Panc1 (cell line): ENCODE data around the gene SLC25A45. TPM values are rescaled to one million over a fixed set of nuclear protein-coding genes. Genes with fewer than 3 reads are reported as not detected.
A peak's percentile ranks its signal among the peaks of the same experiment; 100 is the strongest.

Source experiments
- ATAC-seq: fragments of 200-7000 bp; cut with Tn5 transposase; 2 replicates; pipeline ENCODE4 v1.9.1; 2020; ENCODE audit warnings: mild to moderate bottlenecking, moderate library complexity
- BruUV-seq: library from RNA; stranded (reverse); fragments of 400-500 nt; replicated peaks from 2 replicates; lab custom pipeline; 2021; lab: Mats Ljungman, UMichigan
- CTCF ChIA-PET: fragments of 300-600 bp; sonication (Branson Sonifier 250); formaldehyde crosslinking; loops from one replicate; lab custom pipeline; 2022; ENCODE audit warnings: antibody characterized with exemption; lab: Charles Lee
- POLR2A ChIA-PET: fragments of 300-600 bp; sonication (Branson Sonifier 250); formaldehyde crosslinking; loops from one replicate; lab custom pipeline; 2022; ENCODE audit warnings: antibody characterized with exemption; lab: Charles Lee
- DNase-seq: peaks from one replicate; pipeline ENCODE4 v3.0.0-alpha.2; 2010; ENCODE audit warnings: low read depth, low spot score
- H3K27ac ChIP-seq: 2 replicates; pipeline ENCODE4 v1.5.1; 2011; ENCODE audit warnings: mild to moderate bottlenecking, low read length, inconsistent platforms
- H3K27me3 ChIP-seq: fragments of 200-500 bp; sonication (Bioruptor generic); 2 replicates; pipeline ENCODE4 v1.6.0; 2014; ENCODE audit warnings: low read length, inconsistent platforms; ENCODE audit not compliant: control insufficient read depth, insufficient read depth
- H3K36me3 ChIP-seq: fragments of 200-500 bp; sonication (Bioruptor generic); 2 replicates; pipeline ENCODE4 v1.5.1; 2014; ENCODE audit warnings: inconsistent platforms, mild to moderate bottlenecking, low read length, moderate library complexity; ENCODE audit not compliant: control insufficient read depth, insufficient read depth
- H3K4me1 ChIP-seq: 2 replicates; pipeline ENCODE4 v1.5.1; 2011; ENCODE audit warnings: inconsistent platforms, mild to moderate bottlenecking, low read length, moderate library complexity; ENCODE audit not compliant: control insufficient read depth, insufficient read depth
- H3K4me3 ChIP-seq, 2 experiments: 2 replicates each; pipeline ENCODE4 v1.5.1; 2011 to 2012; ENCODE audit warnings: low read depth in 2 of 2, low read length in 2 of 2, mild to moderate bottlenecking in 2 of 2, inconsistent platforms in 1 of 2, moderate library complexity in 1 of 2
- H3K9me3 ChIP-seq: fragments of 200-500 bp; sonication (Bioruptor generic); 2 replicates; pipeline ENCODE4 v1.5.1; 2014; ENCODE audit warnings: low read depth, mild to moderate bottlenecking, inconsistent platforms, low read length, moderate library complexity; ENCODE audit not compliant: control insufficient read depth, insufficient read depth
- CTCF ChIP-seq: fragments of 450-650 bp; IDR thresholded peaks from 2 replicates; pipeline ENCODE4 v1.5.1; 2017; ENCODE audit warnings: mild to moderate bottlenecking
- POLR2AphosphoS5 ChIP-seq: IDR thresholded peaks from 2 replicates; pipeline ENCODE4 v1.6.1; 2012; ENCODE audit warnings: mild to moderate bottlenecking, low read depth, low read length, moderate library complexity
- REST ChIP-seq, 2 experiments: IDR thresholded peaks; 2 replicates each; pipeline ENCODE4 v1.6.1; 2011 to 2012; ENCODE audit warnings: low read depth in 2 of 2, control low read depth in 1 of 2, low read length in 1 of 2, mild to moderate bottlenecking in 1 of 2, moderate library complexity in 1 of 2; ENCODE audit not compliant: insufficient read depth in 1 of 2
- SIN3A ChIP-seq: IDR thresholded peaks from 2 replicates; pipeline ENCODE4 v1.6.1; 2012; ENCODE audit warnings: low read depth, mild to moderate bottlenecking, low read length, moderate library complexity, borderline replicate concordance; ENCODE audit not compliant: insufficient read depth
- TCF7L2 ChIP-seq: IDR thresholded peaks from 2 replicates; pipeline ENCODE4 v1.6.1; 2011; ENCODE audit warnings: mild to moderate bottlenecking, low read depth, low read length, inconsistent platforms
- in situ Hi-C: cut with HindIII; loops from 2 replicates; pipeline ENCODE4 v1.10.0; 2016; ENCODE audit warnings: low sequenced_read_pairs, low pct_unique_long_range_greater_than_20kb
- intact Hi-C: fragments of 100-400 bp; cut with micrococcal nuclease; formaldehyde crosslinking; loops from one replicate; pipeline ENCODE4 v1.10.0; 2022; ENCODE audit not compliant: unreplicated experiment
- total RNA-seq: library from RNA; stranded (reverse); gene quantifications from one replicate; pipeline ENCODE4 v1.2.1, GENCODE V29; 2021; ENCODE audit not compliant: unreplicated experiment

SLC25A45 gene
- total RNA-seq, 1 experiment from 2014 or later: 9.8 TPM

- Histone ChIP-seq H3K27ac (peak overlapping the region; percentile 100), H3K4me1 (peaks cover 56% of the 10 kb centered on the region), H3K9me3 (no peaks in the 10 kb centered on the region), H3K4me3 (peak overlapping the region; percentile 91 to 99), H3K27me3 (no peaks in the 10 kb centered on the region), H3K36me3 (peaks cover 25% of the 10 kb centered on the region)
- DNase-seq: no peak
- TF ChIP-seq TCF7L2: no peak; the same call in 1 of the 2 replicates
- peak; percentile 47; the same call in 1 of the 2 replicates for TF ChIP-seq SIN3A
- no peak for TF ChIP-seq CTCF
- no peak for TF ChIP-seq REST (IDR thresholded peaks at IDR 0.05; ENCODE audit: insufficient read depth in 1 of 2, low read depth in 2 of 2, low read length in 1 of 2)
- peak; percentile 59 for TF ChIP-seq POLR2AphosphoS5
- intact Hi-C loops (no loop called here), in situ Hi-C loops (no loop called here)
- ChIA-PET POLR2A (interaction anchor here (0.6 to 1.0 kb wide), 3 partner anchors 12 to 89 kb away, joined by 3 to 12 read pairs (median 4); no protein-coding TSS in a partner anchor), CTCF (no interaction called here)
- ATAC-seq: peak; percentile 16
- BruUV-seq: no TSS peak
Measured at GRCh38 chr11:65427691-65428577, 45.5 kb upstream of the SLC25A45 start.

GRCh38 chr11:65426839-65427690 is 44.6 kb upstream of the SLC25A45 start:
- ATAC-seq: peak; percentile 10
- peak overlapping the region; percentile 100 for H3K27ac ChIP-seq
- DNase-seq: no peak
- in situ Hi-C loops (no loop called here), intact Hi-C loops (no loop called here)
- peaks cover 48% of the 10 kb centered on the region for H3K4me1 ChIP-seq
- peaks cover 25% of the 10 kb centered on the region for H3K36me3 ChIP-seq
- no peaks in the 10 kb centered on the region for H3K27me3 ChIP-seq
- no peaks in the 10 kb centered on the region for H3K9me3 ChIP-seq
- peak overlapping the region; percentile 91 to 99 for H3K4me3 ChIP-seq
- CTCF ChIA-PET: no interaction called here
- TF ChIP-seq CTCF (no peak), TCF7L2 (no peak), SIN3A (peak; percentile 73; the same call in 1 of the 2 replicates), POLR2AphosphoS5 (peak; percentile 86; the same call in 1 of the 2 replicates)
- POLR2A ChIA-PET: interaction anchor here (0.6 to 1.0 kb wide), 2 partner anchors 11 to 90 kb away, joined by 4 to 12 read pairs; no protein-coding TSS in a partner anchor
- no TSS peak for BruUV-seq
